ES-I3 (cell line): ENCODE results near the gene APOBEC2.
A peak's percentile ranks its signal among the peaks of the same experiment; 100 is the strongest.

Experiments
- H3K36me3 ChIP-seq: 2 replicates; pipeline ENCODE4 v1.6.1; 2013; ENCODE audit warnings: mild to moderate bottlenecking, low read length, control low read depth, moderate library complexity; ENCODE audit not compliant: insufficient read depth
- H3K4me1 ChIP-seq: 2 replicates; pipeline ENCODE4 v1.6.1; 2013; ENCODE audit warnings: mild to moderate bottlenecking, control low read depth, low read length; ENCODE audit not compliant: insufficient read depth
- H3K9ac ChIP-seq: 2 replicates; pipeline ENCODE4 v1.6.1; 2013; ENCODE audit warnings: low read depth, mild to moderate bottlenecking, low read length, moderate library complexity
- H3K9me3 ChIP-seq: 2 replicates; pipeline ENCODE4 v1.6.1; 2013; ENCODE audit warnings: mild to moderate bottlenecking, low read length, moderate library complexity; ENCODE audit not compliant: control insufficient read depth, insufficient read depth

The APOBEC2 gene

DNA sequence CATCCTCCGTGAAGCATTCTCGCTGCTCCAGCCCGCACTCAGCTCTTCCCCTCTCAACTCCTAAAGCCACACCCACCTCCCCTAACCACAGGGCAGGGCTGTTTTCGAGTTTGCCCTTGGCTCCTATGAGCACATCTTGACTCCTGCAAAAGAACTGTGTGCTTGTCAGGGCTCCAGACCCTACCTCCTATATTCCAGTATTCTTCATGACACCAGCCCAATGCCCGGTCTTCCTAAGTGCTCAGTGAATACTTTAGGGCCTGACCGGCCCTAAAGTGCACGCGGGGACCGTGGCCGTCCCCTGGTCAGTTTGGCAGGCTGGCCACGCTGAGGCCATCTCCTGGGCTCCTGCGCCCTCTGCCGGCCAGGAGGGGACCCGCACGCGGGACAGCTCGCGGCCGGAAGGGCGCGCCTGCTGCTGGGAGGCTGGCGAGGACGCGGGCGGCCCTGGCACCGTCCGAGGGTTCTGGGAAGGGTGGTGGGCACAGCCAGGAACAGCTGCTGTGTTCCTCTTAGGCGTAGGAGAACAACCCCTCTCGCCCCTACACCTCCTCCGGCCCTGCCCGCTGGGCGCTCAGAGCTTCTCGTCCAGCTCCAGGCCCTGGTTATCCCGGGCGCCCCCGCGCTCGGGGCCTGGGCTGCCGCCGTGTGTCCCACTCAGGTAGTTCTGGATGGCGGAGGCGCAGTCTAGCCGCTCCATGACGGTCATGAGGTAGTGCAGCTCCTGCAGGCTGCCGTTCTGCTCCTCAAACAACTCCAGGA is 25.0 kb upstream of the APOBEC2 start:
- Histone ChIP-seq H3K4me1 (peaks cover 16% of the 10 kb centered on the region; the same call in 1 of the 2 replicates), H3K9ac (peak overlapping the region; percentile 73), H3K36me3 (no peaks in the 10 kb centered on the region), H3K9me3 (no peaks in the 10 kb centered on the region)

DNA sequence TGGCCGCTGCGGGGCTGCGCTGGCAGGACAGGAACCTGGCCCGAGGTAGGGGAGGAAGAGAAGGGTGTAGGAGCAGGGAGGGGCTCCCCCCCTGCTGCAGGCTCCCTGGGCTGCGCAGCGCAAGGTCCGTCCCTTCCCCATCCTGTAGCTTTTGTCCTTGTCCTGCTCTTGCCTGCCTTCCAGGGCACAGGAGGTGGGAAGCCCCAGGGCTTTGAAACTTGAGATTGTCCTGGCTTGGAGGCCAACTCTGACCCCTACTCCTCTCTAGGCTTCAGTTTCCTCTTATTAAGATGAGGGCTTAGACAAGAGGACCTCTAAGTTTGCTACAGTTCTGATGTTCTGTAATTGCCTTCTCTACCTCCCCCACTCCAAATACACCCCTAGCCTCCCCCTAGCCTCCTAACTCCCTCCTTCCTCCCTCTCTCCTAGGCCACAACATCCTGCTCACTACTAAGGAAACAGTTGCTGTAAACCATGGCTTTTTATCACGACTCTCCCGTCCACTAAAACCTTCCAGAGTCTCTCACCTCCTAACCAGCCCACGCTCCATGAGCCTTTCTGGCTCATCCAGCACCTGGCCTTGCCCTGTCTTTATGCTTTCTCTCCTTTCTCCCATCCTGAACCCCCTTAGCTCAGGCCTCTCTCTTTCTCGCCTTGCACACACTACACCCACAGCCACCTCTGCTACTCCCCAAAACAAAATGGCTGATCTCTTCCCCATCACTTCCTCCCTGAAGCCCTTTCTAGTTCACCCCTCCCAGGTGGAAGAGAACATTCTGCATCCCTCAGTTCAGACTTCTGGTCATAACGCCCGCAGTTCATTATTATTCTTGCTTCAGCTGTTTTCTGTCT is 24.2 kb upstream of the APOBEC2 start:
- Histone ChIP-seq H3K9ac (peak overlapping the region; percentile 73), H3K4me1 (peaks cover 16% of the 10 kb centered on the region; the same call in 1 of the 2 replicates), H3K9me3 (no peaks in the 10 kb centered on the region), H3K36me3 (no peaks in the 10 kb centered on the region)

DNA sequence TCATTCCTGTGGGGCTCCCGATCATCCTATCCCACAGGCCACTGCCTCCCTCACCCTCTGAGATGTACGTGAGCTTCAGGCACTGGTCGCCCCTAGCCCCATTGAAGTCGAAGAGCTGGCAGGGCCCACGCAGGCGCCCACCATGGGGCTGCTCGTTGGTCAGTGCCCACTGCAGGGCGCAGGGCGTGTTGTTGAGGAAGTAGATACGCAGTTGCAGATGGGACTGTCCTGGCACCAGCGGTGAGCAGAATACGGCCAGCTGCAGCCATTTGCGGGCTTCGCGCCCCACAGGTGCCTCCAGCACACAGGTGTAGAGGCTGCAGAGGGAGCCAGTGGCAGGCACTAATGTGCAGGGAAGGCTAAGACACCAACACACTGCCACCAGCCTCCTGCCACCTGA is 20.2 kb upstream of the APOBEC2 start:
- Histone ChIP-seq H3K4me1 (peaks cover 7% of the 10 kb centered on the region; the same call in 1 of the 2 replicates), H3K9me3 (no peaks in the 10 kb centered on the region), H3K9ac (no peak overlapping the region), H3K36me3 (no peaks in the 10 kb centered on the region; the same call in 1 of the 2 replicates)

DNA sequence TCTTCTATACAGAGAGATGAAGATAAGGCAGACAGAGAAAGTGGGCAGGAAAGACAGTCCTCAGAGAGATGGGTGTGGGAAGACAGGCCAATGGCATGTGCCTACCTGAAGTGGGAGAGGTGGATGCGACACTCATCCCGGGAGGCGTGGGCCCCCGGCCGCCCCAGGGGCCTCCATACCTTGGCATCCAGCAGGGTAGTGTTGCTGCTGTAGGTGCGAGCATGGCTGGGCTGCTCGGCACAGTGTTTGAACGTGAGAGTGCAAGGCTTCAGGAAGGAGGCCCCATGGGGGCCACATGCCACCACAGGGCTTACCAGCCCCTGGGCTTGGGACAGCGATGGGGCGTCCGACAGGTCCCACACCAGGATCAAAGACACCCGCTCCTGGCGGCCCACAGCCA is 19.2 kb upstream of the APOBEC2 start:
- Histone ChIP-seq H3K4me1 (peaks cover 7% of the 10 kb centered on the region; the same call in 1 of the 2 replicates), H3K36me3 (no peaks in the 10 kb centered on the region; the same call in 1 of the 2 replicates), H3K9me3 (no peaks in the 10 kb centered on the region), H3K9ac (no peak overlapping the region)

DNA sequence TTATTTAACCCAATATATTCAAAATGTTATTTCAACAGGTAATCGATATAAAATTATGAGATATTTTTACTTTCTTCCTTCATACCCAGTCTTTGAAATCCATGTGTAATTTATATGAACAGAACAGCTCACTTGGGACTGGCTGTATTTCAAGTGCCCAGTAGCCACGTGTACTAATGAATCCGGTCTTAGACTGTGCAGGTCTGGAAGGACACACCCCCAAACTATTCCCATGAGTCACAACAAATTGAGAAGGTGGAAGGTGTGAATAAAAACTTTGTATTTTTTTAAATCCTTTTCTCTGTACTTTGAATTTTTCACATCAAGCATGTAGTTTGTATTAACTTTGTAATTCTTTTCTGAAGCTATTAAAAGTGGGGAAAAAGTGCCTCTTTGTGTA is 16.8 kb upstream of the APOBEC2 start:
- H3K9ac ChIP-seq, result no peak overlapping the region
- peaks cover 23% of the 10 kb centered on the region; the same call in 1 of the 2 replicates for H3K4me1 ChIP-seq
- no peaks in the 10 kb centered on the region; the same call in 1 of the 2 replicates for H3K36me3 ChIP-seq
- H3K9me3 ChIP-seq, result no peaks in the 10 kb centered on the region

DNA sequence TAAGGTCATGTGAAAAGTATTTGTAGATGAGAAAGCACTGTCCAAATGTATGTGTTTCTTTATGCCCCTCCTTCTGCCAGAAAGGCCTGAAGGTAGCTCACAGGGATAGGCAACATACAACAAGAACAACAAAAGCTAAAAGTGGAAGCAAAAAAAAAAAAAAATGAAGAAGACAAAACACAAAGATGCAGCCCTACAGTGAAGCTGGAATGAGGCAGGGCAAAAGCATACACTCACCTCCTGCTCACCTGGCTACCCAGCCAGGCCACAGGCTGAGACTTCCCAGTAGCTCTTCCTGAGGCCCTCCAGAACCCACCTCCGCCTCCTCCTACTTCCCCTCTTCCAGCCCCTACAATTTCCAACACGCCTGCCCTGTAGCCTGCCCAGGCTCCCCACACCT is 16.4 kb upstream of the APOBEC2 start:
- no peak overlapping the region for H3K9ac ChIP-seq
- H3K36me3 ChIP-seq, result no peaks in the 10 kb centered on the region; the same call in 1 of the 2 replicates
- no peaks in the 10 kb centered on the region for H3K9me3 ChIP-seq
- H3K4me1 ChIP-seq, result peaks cover 23% of the 10 kb centered on the region; the same call in 1 of the 2 replicates

DNA sequence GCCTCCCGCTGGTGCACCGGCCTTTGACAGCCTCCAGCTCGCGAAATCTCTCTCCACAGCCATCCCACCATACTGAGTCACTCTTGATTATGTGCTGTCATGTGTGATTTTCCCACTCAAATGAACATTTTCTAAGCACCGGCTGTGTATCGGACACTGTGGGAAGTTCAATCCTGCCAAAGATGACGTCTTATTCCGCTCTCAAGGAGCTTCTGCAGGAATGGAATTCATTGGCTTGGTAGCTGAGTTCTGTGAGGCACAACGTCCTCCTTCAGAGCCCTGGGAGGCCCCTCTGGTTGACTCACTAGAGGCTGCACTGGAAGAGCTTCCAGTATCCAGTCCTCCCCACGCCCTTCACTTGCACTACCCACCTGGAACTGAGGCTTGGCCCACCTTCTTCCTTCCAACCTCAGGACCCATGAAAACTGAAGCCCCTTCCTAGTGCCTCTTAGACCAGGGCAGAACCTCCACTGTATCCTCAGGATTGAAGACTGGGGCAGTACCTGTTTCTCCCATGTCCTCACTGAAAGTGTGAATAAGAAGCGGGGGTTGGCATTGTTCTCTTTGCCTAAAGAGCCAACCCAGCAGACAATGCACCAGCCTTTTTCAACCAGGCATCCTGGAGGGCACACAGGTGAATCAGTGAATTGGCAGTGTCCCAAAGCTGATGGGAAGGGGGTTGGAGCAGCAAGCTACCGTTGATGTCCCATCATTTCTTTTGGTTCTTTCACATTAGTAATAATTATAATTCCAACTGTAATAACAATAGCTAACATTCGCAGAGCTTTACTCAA is 15.7 kb upstream of the APOBEC2 start:
- no peaks in the 10 kb centered on the region; the same call in 1 of the 2 replicates for H3K36me3 ChIP-seq
- H3K9ac ChIP-seq, result no peak overlapping the region
- H3K4me1 ChIP-seq, result peaks cover 23% of the 10 kb centered on the region; the same call in 1 of the 2 replicates
- H3K9me3 ChIP-seq, result no peaks in the 10 kb centered on the region

DNA sequence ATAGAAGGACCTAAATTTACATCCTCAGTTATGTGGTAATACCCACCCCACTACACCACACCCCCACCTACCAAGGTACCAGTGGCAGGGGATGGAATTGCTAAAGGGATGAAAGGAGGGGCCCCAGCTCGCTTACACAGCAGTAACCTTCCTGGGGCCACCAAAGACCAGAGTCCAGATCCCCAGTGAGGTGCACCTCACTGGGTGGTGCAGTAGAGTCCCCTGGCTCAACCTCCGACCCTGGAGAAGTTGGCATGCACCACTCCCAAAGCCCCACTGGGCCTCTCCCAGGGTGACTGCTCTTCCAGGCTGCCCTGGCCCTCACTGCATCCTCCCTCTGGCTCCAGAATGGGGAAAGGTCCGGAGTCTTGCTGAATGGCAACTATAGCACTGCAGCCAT is 14.8 kb upstream of the APOBEC2 start:
- Histone ChIP-seq H3K9me3 (no peaks in the 10 kb centered on the region), H3K9ac (no peak overlapping the region), H3K36me3 (no peaks in the 10 kb centered on the region; the same call in 1 of the 2 replicates), H3K4me1 (peaks cover 23% of the 10 kb centered on the region; the same call in 1 of the 2 replicates)

DNA sequence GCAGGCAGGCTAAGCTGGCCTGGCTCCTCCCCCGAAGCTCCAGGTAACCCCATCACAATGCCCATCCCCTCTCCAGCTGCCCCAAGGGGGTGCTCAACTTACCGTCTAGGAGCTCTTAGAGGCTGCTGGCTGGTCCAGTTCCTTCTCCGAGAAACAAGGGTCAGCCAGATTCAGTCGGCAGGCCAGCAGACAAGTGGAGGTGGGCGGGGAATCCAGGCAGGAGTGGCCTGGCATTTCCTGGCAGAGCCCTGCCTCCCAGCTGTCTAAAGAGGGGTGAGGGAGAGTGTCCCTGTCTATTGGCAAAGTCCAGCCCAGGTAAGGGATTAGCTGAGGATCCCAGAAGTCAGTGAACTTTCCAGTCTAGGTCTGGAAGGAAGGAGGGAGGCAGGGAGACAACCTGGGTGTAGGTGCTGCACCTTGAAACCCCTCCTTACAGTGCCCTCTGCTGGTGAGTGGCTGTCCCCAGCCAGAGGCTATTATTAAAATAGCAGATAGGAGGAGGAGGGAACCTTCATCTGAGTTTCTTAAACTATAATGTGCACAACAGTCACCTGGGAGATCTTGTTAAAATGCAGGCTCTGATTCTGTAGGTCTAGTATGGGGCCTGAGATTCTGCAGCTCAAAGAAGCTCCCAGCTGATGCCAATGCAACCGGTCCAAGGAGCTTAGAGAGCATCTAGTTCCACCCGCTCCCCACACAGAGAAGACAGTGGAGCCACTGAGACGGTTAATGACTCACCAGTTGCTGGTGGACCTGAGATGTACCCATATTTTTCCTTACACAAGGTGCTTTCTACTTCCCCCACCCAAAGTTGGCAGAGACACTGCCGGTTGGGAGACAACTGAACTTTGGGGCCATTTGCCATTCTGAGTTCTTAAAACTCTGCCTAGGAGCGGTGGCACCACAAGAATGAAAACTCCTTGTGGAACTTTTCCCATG is 13.7 kb upstream of the APOBEC2 start, which contains the start of gene UNC5CL:
Gene UNC5CL, minus strand, starts transcription at position 162 of the 939 bp plus-strand sequence. CDS start 4,147 bp downstream, outside the sequence.
- no peaks in the 10 kb centered on the region; the same call in 1 of the 2 replicates for H3K36me3 ChIP-seq
- no peaks in the 10 kb centered on the region for H3K9me3 ChIP-seq
- peaks cover 23% of the 10 kb centered on the region; the same call in 1 of the 2 replicates for H3K4me1 ChIP-seq
- no peak within 1 kb of the TSS for H3K9ac ChIP-seq

DNA sequence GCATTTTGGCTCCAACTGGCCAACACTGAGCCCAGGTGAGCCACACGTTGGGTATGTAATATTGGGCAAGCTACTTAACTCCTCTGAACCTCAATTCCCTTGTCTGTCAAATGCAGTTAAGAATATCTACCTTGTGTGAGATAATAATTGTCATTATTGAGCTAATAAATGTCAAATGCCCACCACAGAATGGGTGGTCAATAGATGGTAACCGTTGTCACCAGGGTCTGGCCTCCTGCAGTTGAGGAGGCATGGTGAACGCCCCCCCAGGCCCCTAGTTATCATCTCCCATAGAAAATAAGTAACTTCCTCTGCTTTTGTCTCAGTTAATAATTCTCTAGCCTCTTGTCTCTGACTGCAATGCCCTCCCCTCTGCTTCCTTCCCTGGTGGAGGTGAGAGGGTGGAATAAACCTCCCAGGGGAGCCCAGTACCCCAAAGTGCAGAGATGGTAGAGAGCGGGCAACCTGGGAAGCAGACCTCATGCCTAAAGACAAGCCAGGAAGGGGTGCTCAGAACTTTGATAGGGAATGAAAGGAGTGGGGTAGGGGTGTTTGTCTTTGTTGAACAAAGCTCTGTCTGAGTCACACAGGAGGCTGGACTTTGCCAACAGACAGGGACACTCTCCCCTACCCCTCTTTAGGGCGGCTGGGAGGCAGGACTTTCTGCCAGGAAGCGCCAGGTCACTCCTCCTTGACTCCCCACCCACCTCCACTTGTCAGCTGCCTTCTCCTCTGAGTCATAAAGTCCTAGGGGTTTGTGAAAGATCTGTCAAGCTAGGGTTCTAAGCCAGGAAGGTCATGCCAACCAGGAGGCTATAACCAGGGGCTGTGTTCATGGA is 12.7 kb upstream of the APOBEC2 start:
- Histone ChIP-seq H3K36me3 (no peaks in the 10 kb centered on the region), H3K9me3 (no peaks in the 10 kb centered on the region), H3K9ac (no peak overlapping the region), H3K4me1 (peaks cover 23% of the 10 kb centered on the region; the same call in 1 of the 2 replicates)

DNA sequence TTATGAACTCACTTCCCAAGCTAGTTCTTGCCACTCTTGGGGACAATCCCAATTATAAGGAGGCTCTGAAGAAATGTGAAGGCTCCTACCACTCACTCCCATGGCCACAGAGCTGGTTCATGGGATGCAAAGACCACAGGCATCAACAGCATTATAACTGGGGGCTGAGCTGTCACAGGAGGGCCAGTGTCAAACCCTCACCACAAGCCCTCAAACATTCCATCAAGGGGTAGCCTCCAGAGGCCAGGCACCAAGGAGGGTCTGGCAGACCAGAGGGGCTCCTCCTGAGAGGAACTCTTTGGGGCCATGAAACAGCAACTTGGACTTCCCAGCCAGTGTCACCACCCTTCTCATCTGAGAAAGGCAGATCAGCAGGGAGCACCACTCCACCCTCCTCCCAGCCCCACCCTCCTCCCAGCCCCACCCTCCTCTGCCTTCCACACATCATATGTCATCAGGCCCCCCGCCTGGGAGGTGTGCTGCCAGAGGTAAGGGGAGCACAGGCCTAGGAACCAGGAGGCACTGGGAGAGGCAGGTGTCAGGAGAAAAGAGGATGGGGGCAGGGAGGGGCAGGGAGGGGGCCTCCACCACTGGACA is 12.0 kb upstream of the APOBEC2 start:
- Histone ChIP-seq H3K9ac (no peak overlapping the region), H3K4me1 (peaks cover 23% of the 10 kb centered on the region; the same call in 1 of the 2 replicates)

More for the DNA sequence above, 12.0 kb upstream of the APOBEC2 start:
- Histone ChIP-seq H3K9me3 (no peaks in the 10 kb centered on the region), H3K36me3 (no peaks in the 10 kb centered on the region)
